H1 (cell line): Measurements from ENCODE around the gene MYH3. TPM values are rescaled to one million over a fixed set of nuclear protein-coding genes. Genes with fewer than 3 reads are reported as not detected.

Experiments
- CTCF ChIA-PET: fragments of 300-600 bp; sonication (Branson Sonifier 250); formaldehyde crosslinking; loops from one replicate; lab custom pipeline; 2021; ENCODE audit not compliant: partially characterized antibody; lab: Charles Lee
- POLR2A ChIA-PET: fragments of 300-600 bp; sonication (Branson Sonifier 250); formaldehyde crosslinking; loops from one replicate; lab custom pipeline; 2021; ENCODE audit warnings: inconsistent platforms; ENCODE audit not compliant: partially characterized antibody; lab: Charles Lee
- DNase-seq, 2 experiments: peaks; one replicate each; pipeline versions ENCODE4 v3.0.0 to v3.0.0-alpha.2; 2010 to 2022; ENCODE audit warnings: low spot score in 2 of 2, low read depth in 1 of 2, mixed read lengths in 1 of 2
- FAIRE-seq: peaks from 2 replicates; lab custom pipeline; 2011; peaks lifted over from hg19 to GRCh38; lab: Jason Lieb, UNC
- H2AFZ ChIP-seq: 2 replicates; pipeline ENCODE4 v1.8.1; 2012; ENCODE audit warnings: low read length, inconsistent platforms
- H2AK5ac ChIP-seq: 2 replicates; pipeline ENCODE4 v1.6.1; 2013; ENCODE audit warnings: low read depth, low read length
- H2BK120ac ChIP-seq: replicated peaks from 2 replicates; pipeline ENCODE3; 2013; ENCODE audit warnings: low read depth, low read length, inconsistent platforms
- H2BK12ac ChIP-seq: 2 replicates; pipeline ENCODE4 v1.6.1; 2013; ENCODE audit warnings: low read depth, low read length
- H2BK15ac ChIP-seq: 2 replicates; pipeline ENCODE4 v1.6.1; 2013; ENCODE audit warnings: low read length
- H2BK20ac ChIP-seq: 2 replicates; pipeline ENCODE4 v1.6.1; 2013; ENCODE audit warnings: low read length
- H2BK5ac ChIP-seq: 2 replicates; pipeline ENCODE4 v1.6.1; 2013; ENCODE audit warnings: low read depth, low read length
- H3K14ac ChIP-seq: 2 replicates; pipeline ENCODE4 v1.6.1; 2013; ENCODE audit warnings: inconsistent platforms; ENCODE audit not compliant: insufficient read length
- H3K18ac ChIP-seq: 2 replicates; pipeline ENCODE4 v1.6.1; 2013; ENCODE audit warnings: low read length; ENCODE audit errors: extremely low read depth
- H3K23ac ChIP-seq: 2 replicates; pipeline ENCODE4 v1.6.1; 2013; ENCODE audit warnings: inconsistent platforms; ENCODE audit not compliant: insufficient read length
- H3K23me2 ChIP-seq: 2 replicates; pipeline ENCODE4 v1.6.1; 2013; ENCODE audit warnings: low read depth, low read length
- H3K27ac ChIP-seq: 2 replicates; pipeline ENCODE4 v1.6.1; 2011; ENCODE audit warnings: low read depth, low read length, inconsistent platforms
- H3K27me3 ChIP-seq, 4 experiments: replicated peaks in 1 of 4; 1 replicate in 1 of 4; 2 replicates in 3 of 4; pipeline versions ENCODE4 v1.6.1 to v1.8.1; 2011 to 2013; ENCODE audit warnings: low read length in 3 of 4, mild to moderate bottlenecking in 3 of 4, inconsistent platforms in 2 of 4, mixed read lengths in 2 of 4, moderate library complexity in 1 of 4; ENCODE audit not compliant: control insufficient read depth in 3 of 4, insufficient read depth in 3 of 4; ENCODE audit errors: extremely low read depth in 1 of 4
- H3K36me3 ChIP-seq, 4 experiments: 2 replicates each; pipeline versions ENCODE4 v1.6.1 to v1.8.1; 2011 to 2013; ENCODE audit warnings: mild to moderate bottlenecking in 4 of 4, low read length in 3 of 4, moderate library complexity in 2 of 4, control low read depth in 1 of 4, inconsistent platforms in 1 of 4; ENCODE audit not compliant: insufficient read depth in 4 of 4, control insufficient read depth in 2 of 4
- H3K4ac ChIP-seq: replicated peaks from 2 replicates; pipeline ENCODE3; 2013; ENCODE audit warnings: low read length, low read depth, mixed read lengths, inconsistent platforms; ENCODE audit not compliant: insufficient read length
- H3K4me1 ChIP-seq, 4 experiments: replicated peaks in 1 of 4; 1 replicate in 1 of 4; 2 replicates in 3 of 4; pipeline versions ENCODE4 v1.6.1 to v1.8.1; 2011 to 2013; ENCODE audit warnings: low read length in 3 of 4, inconsistent platforms in 2 of 4, mixed read lengths in 1 of 4; ENCODE audit not compliant: insufficient read depth in 4 of 4, control insufficient read depth in 3 of 4
- H3K4me2 ChIP-seq, 2 experiments: 2 replicates each; pipeline versions ENCODE4 v1.6.1 to v1.8.1; 2011 to 2013; ENCODE audit warnings: low read depth in 2 of 2, low read length in 2 of 2, control low read depth in 1 of 2, inconsistent platforms in 1 of 2, mild to moderate bottlenecking in 1 of 2; ENCODE audit not compliant: insufficient read depth in 1 of 2
- H3K4me3 ChIP-seq, 4 experiments: fragments of 200-600, 300-600 bp in 1 of 4; sonication (generic), shearing (Covaris generic), sonication (Bioruptor Twin) in 1 of 4; 2 replicates each; pipeline versions ENCODE4 v1.5.1 to v1.8.1; 2011 to 2016; ENCODE audit warnings: low read length in 4 of 4, low read depth in 3 of 4, control low read depth in 2 of 4, inconsistent platforms in 2 of 4, mild to moderate bottlenecking in 2 of 4, mixed read lengths in 1 of 4, moderate library complexity in 1 of 4; ENCODE audit not compliant: insufficient read depth in 2 of 4; ENCODE audit errors: extremely low read depth in 1 of 4
- H3K56ac ChIP-seq: replicated peaks from 2 replicates; pipeline ENCODE3; 2013; ENCODE audit warnings: low read depth, mild to moderate bottlenecking, mixed read lengths, low read length, inconsistent platforms; ENCODE audit not compliant: insufficient read length
- H3K79me1 ChIP-seq: 2 replicates; pipeline ENCODE4 v1.6.1; 2013; ENCODE audit warnings: low read depth, low read length, control low read depth
- H3K79me2 ChIP-seq, 2 experiments: 2 replicates each; pipeline versions ENCODE4 v1.6.1 to v1.8.1; 2012 to 2013; ENCODE audit warnings: low read length in 2 of 2, mild to moderate bottlenecking in 2 of 2, inconsistent platforms in 1 of 2; ENCODE audit not compliant: insufficient read depth in 2 of 2, control insufficient read depth in 1 of 2
- H3K9ac ChIP-seq, 4 experiments: replicated peaks in 1 of 4; 1 replicate in 1 of 4; 2 replicates in 3 of 4; pipeline versions ENCODE4 v1.6.1 to v1.8.1; 2011 to 2013; ENCODE audit warnings: low read depth in 3 of 4, low read length in 3 of 4, control low read depth in 2 of 4, mild to moderate bottlenecking in 2 of 4, moderate library complexity in 2 of 4, inconsistent platforms in 1 of 4; ENCODE audit errors: extremely low read depth in 1 of 4
- H3K9me3 ChIP-seq, 2 experiments: 2 replicates each; pipeline versions ENCODE4 v1.6.1 to v1.8.1; 2012 to 2013; ENCODE audit warnings: mild to moderate bottlenecking in 2 of 2, moderate library complexity in 2 of 2, control low read depth in 1 of 2, inconsistent platforms in 1 of 2, low read depth in 1 of 2, low read length in 1 of 2, mixed read lengths in 1 of 2; ENCODE audit not compliant: insufficient read depth in 2 of 2
- H4K20me1 ChIP-seq, 2 experiments: replicated peaks in 1 of 2; 2 replicates each; pipeline versions ENCODE3 to v1.8.1; 2011 to 2013; ENCODE audit warnings: inconsistent platforms in 2 of 2, low read length in 2 of 2, mild to moderate bottlenecking in 1 of 2; ENCODE audit not compliant: insufficient read depth in 2 of 2, control insufficient read depth in 1 of 2
- H4K5ac ChIP-seq: 2 replicates; pipeline ENCODE4 v1.6.1; 2013; ENCODE audit warnings: low read length, low read depth, mixed read lengths, inconsistent platforms; ENCODE audit not compliant: insufficient read length
- H4K8ac ChIP-seq: 2 replicates; pipeline ENCODE4 v1.8.0; 2013; ENCODE audit warnings: mild to moderate bottlenecking, moderate library complexity, low read length, inconsistent platforms; ENCODE audit not compliant: insufficient read depth; ENCODE audit errors: extremely low read depth
- H4K91ac ChIP-seq: replicated peaks from 2 replicates; pipeline ENCODE3; 2013; ENCODE audit warnings: low read length, mixed read lengths, inconsistent platforms; ENCODE audit not compliant: insufficient read length
- SAP30 ChIP-seq: fragments of 300-600 bp; sonication (generic); IDR thresholded peaks from 2 replicates; pipeline ENCODE4 v1.7.1; 2012; ENCODE audit warnings: low read length, moderate library complexity, mild to moderate bottlenecking, inconsistent platforms; ENCODE audit not compliant: insufficient read depth, insufficient replicate concordance
- WGBS, 2 experiments: shearing (Covaris generic) in 1 of 2; methylation state at CpG; one replicate each; pipeline versions ENCODE4 v1.1.6 to v1.1.7; 2013 to 2015; ENCODE audit warnings: low lambda C conversion rate in 2 of 2, mixed read lengths in 2 of 2, inconsistent platforms in 1 of 2, low coverage in 1 of 2, missing lambda C conversion rate in 1 of 2; ENCODE audit not compliant: insufficient replicate concordance in 2 of 2, insufficient coverage in 1 of 2, insufficient read length in 1 of 2; ENCODE audit errors: extremely low coverage in 1 of 2, missing lambda C conversion rate in 1 of 2; 5-methylcytosine and 5-hydroxymethylcytosine counted together
- polyA plus RNA-seq, 7 experiments: library from polyadenylated mRNA; depleted of rRNA in 3 of 7; stranded (reverse) in 5 of 7; unstranded in 2 of 7; fragments of >200 nt in 5 of 7; fragments of 200-250 nt in 2 of 7; gene quantifications; 1 replicate in 5 of 7; 2 replicates in 1 of 7; 4 replicates in 1 of 7; pipeline versions ENCODE4 v1.2.1 to v1.2.3, GENCODE V29; 2011 to 2013; ENCODE audit warnings: missing spikeins in 2 of 7, mixed read lengths in 2 of 7
- total RNA-seq: library from RNA; stranded (reverse); fragmentation: NEBNext Ultra II Directional; extraction: Animal tissue kit (Norgen Biotek cat#: 25700); gene quantifications from 2 replicates; pipeline ENCODE4 v1.2.1, GENCODE V29; 2021

MYH3 gene
- total and polyA plus RNA-seq, 2 of the 8 experiments (the other 6 are each of a cell fraction or from before 2014, with no cell fraction given), result 0.65 to 1.8 TPM

- POLR2A ChIA-PET, result interaction anchor here (0.6 to 1.2 kb wide), 3 partner anchors 9 to 521 kb away, joined by 3 to 9 read pairs (median 3); no protein-coding TSS in a partner anchor
- no peak overlapping the region for H2BK20ac ChIP-seq
- no peak overlapping the region for H4K91ac ChIP-seq
- 94% methylated on average over 4 of the region's 4 CpGs; no CpG with 5 or more reads in 1 of the 2 experiments for WGBS, 2 experiments
- H3K36me3 ChIP-seq, result peaks cover 4 to 40% (median 10%) of the 10 kb centered on the region in 4 experiments; a peak in 5 of 8 replicates
- H4K8ac ChIP-seq, result no peak overlapping the region
- no peaks in the 10 kb centered on the region for H3K79me2 ChIP-seq
- H2BK5ac ChIP-seq, result no peak overlapping the region
- H3K79me1 ChIP-seq, result no peaks in the 10 kb centered on the region
- H3K4me2 ChIP-seq, result no peak overlapping the region
- H3K23ac ChIP-seq, result no peak overlapping the region
- H3K27ac ChIP-seq, result no peak overlapping the region
- no peak overlapping the region for H3K4ac ChIP-seq
- no peak overlapping the region for H2BK15ac ChIP-seq
- no peak overlapping the region for H4K5ac ChIP-seq
- no peak overlapping the region for H3K56ac ChIP-seq
- H2BK12ac ChIP-seq, result no peak overlapping the region
- DNase-seq, result no peak
- H2BK120ac ChIP-seq, result no peak overlapping the region
- no peak for TF ChIP-seq SAP30
- no peaks in the 10 kb centered on the region for H3K23me2 ChIP-seq
- no peak overlapping the region for H3K4me3 ChIP-seq
- H3K9ac ChIP-seq, result no peak overlapping the region
- H2AFZ ChIP-seq, result no peak overlapping the region
- H4K20me1 ChIP-seq, result peaks cover 0 to 4% of the 10 kb centered on the region in 2 experiments
- H2AK5ac ChIP-seq, result no peak overlapping the region
- FAIRE-seq, result no peak
- no peaks in the 10 kb centered on the region for H3K4me1 ChIP-seq
- H3K18ac ChIP-seq, result no peak overlapping the region
- H3K27me3 ChIP-seq, result no peaks in the 10 kb centered on the region
- H3K9me3 ChIP-seq, result no peaks in the 10 kb centered on the region
- no peak overlapping the region for H3K14ac ChIP-seq
- CTCF ChIA-PET, result interaction anchor here (0.6 to 3.9 kb wide), 8 partner anchors 10 to 1994 kb away, joined by 3 to 26 read pairs (median 3); no protein-coding TSS in a partner anchor
Observed at GRCh38 chr17:10674704-10675103, 17.6 kb upstream of the MYH3 start.
